NB4 (cell line): ENCODE data around the gene MYADM.

Source experiments
- CTCF ChIP-seq: IDR thresholded peaks from one replicate; pipeline ENCODE4 v1.5.1; 2012; ENCODE audit warnings: low read depth, low read length
- POLR2A ChIP-seq: IDR thresholded peaks from 2 replicates; pipeline ENCODE4 v1.6.1; 2011; ENCODE audit warnings: mild to moderate bottlenecking; ENCODE audit not compliant: insufficient read length; ENCODE audit errors: extremely low read depth

DNA sequence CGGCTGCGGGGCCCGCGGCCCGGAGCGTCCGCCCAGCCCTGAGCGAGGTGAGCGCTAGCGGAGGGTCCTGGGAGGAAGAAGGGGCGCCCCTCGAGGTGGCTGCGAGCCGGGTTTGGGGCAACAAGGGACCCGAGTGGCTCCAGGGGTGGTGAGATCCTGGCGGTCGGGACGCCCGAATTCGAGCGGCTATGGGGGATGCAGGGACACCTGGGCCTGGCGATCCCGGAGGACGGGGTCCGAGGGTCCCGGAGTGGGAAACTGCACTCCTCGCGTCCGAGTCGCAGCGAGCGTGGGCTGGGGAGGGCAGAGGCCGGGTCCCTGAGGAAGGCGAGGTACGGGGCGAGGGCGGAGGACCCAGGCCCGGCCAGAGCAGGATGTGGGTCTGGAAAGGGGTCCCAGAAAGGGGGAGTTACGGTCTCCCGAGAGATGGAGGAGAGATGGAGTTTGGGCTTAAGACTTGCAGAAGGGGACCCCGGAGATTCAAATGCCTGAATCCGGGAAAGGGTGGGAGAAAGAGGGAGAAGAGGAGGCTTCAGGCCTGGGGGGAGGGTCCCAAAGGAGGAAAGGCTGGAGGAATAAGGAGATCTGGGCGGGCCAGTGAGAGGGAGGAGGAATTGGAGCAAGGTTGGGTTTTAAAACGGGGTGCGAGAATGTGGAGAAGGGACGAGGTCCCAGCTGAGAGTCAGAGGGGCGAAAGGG lies 41.9 kb downstream of the MYADM start:
- TF ChIP-seq CTCF: no peak
- no peak for TF ChIP-seq POLR2A
